ENCODE data around the gene RAB37.
A peak's percentile ranks its signal among the peaks of the same experiment; 100 is the strongest.

Gene RAB37
- total RNA-seq = 14.1 to 35.0 reads per million in 2 donors

- DNase-seq = peak; percentile 38
These were observed at the start of gene RAB37 for GRCh38 chr17:74736513-74737298. Gene RAB37, plus strand, starts transcription at chr17:74737256. Its CDS starts 17 bp downstream, at chr17:74737273.

GRCh38 chr17:74687886-74688285 is 49.2 kb upstream of the RAB37 start:
- no peak for DNase-seq

- DNase-seq = no peak
These were observed 46.6 kb upstream of the RAB37 start for GRCh38 chr17:74690409-74690825.

GRCh38 chr17:74691151-74691550 is 45.9 kb upstream of the RAB37 start:
- DNase-seq = no peak

DNA sequence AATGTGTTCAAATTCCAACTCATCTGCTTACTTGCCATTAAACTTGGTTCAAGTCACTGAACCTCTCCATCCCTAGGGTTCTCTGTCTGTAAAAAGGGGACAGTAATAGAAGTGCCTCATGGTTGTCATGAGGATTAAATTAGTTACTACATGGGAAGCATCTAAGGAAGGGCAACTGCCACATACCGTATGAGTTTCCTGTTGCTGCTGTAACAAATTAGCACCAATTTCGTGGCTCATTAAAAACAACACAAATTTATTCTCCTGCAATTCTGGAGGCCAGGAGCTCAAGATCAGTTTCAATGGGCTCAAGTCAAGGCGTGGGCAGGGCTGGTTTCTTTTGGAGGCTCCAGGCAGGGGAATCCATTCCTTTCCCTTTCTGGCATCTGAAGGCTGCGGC is 43.0 kb upstream of the RAB37 start:
- DNase-seq = no peak

GRCh38 chr17:74695629-74696028 is 41.4 kb upstream of the RAB37 start:
- no peak for DNase-seq

DNA sequence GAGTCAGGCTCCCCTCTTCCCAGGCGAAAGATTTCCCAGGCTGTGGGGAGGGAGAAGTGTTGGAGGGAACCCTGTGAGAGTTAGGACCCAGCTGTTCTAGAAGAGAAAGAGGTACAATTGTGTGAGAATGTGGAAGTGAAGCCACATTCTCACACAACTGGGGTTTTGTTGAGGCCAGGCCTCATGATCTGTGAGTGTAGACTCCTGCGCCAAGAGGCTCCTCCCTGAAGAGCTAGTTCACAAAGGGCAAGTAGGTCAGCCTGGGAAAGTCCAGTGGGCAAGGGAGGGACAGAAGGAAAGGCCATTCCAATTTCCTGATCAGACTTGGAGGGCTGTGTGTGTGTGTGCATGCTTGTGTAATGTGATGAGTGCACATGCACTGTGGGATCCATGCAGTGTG is 39.5 kb upstream of the RAB37 start:
- no peak for DNase-seq

DNA sequence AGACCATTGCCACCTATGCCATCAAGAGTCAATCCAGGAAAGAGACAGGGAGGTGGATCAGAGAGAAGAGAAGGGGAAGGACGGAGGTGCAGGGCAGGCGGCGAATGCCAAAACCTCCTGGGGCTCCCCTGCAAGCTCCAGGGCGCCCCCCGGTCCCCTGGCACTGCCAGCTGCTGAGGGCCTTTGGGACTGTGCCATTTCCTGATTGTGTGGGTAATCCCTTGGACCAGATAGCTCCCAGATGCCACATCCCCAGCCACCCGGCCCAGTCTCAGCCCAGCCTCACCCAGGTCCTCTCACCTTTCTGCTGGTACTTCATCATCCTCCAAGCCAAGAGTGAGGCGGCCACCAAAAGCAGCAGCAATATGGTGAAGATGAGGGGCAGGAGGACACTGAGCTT is 39.0 kb upstream of the RAB37 start:
- no peak for DNase-seq

- DNase-seq = no peak
These were observed 37.8 kb upstream of the RAB37 start for GRCh38 chr17:74699236-74699635.

DNA sequence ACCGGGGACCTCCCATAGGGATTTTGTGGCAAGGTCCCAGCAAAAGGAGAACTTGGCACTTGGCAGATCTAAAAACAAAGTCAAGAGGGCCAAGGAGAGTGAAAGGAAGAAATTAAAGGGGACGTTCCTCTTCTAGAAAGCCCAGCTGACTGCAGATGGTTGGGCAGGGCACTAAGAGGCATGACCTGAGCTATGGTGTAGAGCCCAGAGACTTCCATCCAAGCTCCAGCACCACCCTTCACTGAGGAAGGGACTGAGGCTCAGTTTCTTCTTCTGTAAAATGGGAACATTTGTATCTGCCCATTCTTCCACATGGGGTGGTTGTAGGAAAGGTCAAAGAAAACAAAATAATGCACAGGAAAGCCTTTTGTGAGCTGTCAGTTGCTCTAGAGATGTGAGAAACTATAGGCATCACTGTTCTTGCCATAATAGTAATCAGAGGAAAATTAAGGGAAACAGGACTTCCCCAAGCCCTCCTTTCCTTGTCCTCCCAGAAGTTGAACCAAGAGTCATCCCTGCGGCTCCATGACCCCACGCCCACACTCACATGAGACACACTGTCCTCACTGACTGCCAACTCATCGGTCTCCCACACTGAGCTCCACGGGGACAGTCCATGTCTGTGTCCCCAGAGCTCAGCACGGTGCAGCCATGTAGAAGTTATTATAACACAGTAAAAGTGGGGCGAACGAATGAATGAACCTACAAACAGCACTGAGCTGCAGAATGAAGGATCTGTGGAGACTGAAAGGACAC is 34.8 kb upstream of the RAB37 start:
- DNase-seq = no peak

DNA sequence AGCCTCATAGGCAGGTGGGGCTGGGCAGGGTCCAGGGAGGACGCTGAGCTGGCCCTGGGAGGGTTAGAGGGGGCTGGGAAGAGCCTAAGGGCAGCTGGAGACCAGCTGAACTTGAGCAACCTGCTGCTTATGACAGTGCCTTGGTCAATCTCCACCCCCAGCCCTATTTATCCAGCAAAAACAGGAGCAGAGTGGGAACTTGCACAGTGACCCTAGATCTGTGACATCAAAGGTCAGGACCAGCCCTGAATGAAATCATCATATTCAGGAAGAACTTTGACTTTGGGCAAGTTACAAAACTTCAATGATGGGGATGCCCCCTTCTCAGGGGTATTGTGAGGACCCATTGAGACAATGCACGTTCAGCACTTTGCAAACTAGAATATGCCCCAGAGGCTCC is 33.7 kb upstream of the RAB37 start:
- no peak for DNase-seq

DNA sequence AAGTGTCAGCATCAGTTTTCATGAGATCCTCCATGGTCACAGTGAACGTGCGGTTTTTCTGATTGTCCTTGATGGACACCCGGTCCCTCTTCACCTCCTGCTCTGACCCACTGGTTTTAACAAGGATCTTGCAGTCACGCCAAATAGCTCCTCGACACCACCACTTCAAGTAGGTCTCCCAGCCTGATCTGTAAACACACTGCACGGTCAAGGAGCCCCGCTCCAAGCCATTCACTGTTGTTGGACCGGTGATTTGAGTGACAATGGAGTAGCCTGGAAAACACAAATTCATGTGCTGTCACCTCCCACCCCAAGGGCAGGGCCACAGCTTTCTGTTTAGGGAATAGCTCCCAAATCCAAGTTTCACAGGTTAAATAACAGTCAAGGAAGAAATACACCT is 32.5 kb upstream of the RAB37 start:
- DNase-seq = no peak

- no peak for DNase-seq
These were observed 25.8 kb upstream of the RAB37 start for GRCh38 chr17:74711058-74711824.

DNA sequence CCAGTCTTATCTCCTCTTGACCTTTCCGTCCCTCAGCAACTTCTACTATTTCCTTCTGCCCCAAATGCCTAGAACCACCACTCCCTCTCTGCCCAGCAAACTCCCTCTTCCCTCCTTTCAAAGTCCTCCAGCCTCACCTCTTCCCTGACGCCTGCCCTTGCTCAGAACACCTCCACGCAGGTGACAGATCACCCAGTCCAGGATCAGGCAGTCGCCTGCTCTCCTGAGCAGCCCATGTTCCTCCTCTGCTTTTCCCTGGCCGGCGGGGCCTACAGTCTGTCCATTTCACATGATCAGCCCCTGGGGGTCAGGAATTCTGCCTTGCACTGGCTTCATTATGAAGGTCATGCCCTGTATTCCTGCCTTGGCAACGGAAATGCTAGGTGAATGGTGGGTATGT is 24.8 kb upstream of the RAB37 start:
- no peak for DNase-seq

DNA sequence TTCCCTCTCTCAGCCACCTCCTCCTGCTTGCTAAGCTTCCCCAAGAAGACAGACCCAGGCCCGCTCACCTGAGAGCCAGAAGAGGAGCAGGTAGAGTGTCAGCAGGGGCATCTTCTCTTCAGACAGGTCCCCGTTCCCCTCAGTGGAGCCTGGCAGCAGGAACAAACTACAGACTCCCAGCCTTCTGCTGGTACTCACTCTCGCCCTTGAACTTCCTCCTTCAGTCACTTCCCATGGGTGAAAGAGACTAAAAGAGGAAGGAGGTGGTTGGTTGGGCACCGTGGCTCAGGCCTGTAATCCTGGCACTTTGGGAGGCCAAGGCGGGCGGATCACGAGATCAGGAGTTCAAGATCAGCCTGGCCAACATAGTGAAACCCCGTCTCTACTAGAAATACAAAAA is 24.3 kb upstream of the RAB37 start, which contains the start of gene CD300LF:
TSS of gene CD300LF (minus strand) at position 168 of the 400 bp plus-strand sequence. CDS start at position 111, 57 bp downstream.
- DNase-seq = no peak

GRCh38 chr17:74713171-74713755 is 23.8 kb upstream of the RAB37 start:
- no peak for DNase-seq

DNA sequence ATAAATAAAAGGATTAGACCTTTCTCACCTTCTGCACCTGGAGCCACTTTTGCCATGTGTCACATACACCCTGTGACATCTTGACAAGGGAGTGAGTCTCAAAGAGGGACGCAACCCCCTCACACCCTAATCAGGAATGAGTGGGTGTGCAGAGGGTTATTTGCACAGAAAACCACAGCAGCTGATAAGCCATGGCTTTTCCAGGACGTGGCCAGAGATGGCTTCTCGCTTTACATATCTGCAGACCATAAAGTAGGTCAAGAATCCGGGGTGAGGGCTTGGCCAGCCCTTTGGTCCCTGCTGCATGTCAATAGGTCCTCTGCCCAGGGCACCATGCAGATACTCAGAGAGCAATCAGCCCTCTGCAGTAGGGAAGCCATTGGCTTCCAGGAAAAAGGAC is 21.9 kb upstream of the RAB37 start:
- no peak for DNase-seq

DNA sequence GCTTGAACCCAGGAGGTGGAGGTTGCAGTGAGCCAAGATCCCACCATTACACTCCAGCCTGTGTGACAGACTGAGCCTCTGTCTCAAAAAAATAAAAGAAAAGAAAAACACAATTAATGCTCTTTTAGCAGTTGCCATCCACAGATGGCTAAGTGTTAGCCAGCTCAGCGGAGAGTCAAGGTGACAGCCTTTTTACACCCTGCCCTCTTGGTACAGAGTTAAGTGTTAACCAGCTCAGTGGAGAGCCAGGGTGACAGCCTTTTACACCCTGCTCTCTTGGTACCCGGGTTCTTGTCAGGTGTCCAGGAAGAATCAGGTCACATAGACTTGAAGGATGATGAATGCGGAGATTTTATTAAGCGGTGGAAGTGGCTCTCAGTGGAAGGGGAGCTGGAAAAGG is 16.6 kb upstream of the RAB37 start:
- no peak for DNase-seq

- DNase-seq = no peak
These were observed 14.3 kb upstream of the RAB37 start for GRCh38 chr17:74722782-74723181.

- no peak for DNase-seq
These were observed 13.2 kb upstream of the RAB37 start for GRCh38 chr17:74723891-74724290.

DNA sequence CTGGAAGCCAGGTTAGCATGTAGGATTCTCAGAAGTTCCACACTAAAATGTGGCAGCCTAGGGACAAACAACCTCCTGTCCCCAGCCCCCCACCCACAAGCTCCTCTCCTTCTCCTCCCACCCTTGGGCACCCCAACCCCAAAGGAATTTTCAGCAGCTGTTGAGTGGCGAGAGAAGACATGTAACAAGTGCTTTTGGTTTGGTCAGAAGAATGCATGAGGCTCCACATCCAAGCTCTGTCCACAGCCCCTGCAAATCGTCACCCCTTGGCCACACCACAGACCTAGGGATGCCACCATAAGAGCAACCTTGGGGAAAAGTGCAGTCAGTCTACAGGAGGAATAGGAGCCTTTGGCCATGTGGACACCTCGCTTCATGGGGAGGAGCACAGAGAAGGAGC is 11.9 kb upstream of the RAB37 start:
- DNase-seq = no peak

DNA sequence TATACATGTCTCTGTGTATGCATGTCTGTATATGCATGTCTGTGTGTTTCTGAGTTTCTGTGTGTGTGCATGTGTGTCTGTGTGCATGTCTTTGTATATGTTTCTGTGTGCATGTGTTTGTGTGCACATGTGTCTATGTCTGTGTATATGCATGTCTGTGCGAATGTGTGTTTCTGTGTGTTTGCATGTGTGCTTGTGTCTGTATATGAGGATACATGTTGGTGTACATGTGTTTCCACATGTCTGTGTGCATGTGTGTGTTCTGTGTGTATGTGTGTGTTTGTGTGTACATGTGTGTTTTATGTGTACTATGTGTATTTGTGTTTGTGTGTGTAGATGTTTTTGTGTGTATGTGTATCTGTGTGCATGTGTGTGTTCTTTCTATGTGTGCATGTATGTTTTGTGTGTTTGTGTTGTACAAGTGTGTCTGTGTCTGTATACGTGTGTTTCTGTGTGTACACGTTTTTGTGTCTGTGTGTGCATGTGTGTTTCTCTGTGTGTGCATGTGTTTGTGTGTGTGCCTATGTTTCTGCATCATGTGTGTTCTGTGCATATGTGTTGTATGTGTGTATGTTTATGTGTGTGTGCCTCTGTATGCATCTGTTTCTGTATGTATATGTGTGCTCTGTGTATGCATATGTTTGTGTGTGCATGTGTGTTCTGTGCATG is 8.9 kb upstream of the RAB37 start:
- no peak for DNase-seq

Measured in T-helper 9 cell (primary cell).